ENCODE data around the gene C1orf74. TPM values are rescaled to one million over a fixed set of nuclear protein-coding genes. Genes with fewer than 3 reads are reported as not detected.

Gene C1orf74
- total RNA-seq, result 1.8 and 2.1 TPM in 2 replicates

- intact Hi-C loops (cut with micrococcal nuclease), result loop anchor here (1.0 kb wide), 7 partner anchors 8 to 1475 kb away; partner anchors contain the start of genes RCOR3, TRAF3IP3 and UTP25
These were observed at the start of gene C1orf74 for GRCh38 chr1:209784265-209785169. Gene C1orf74 (minus strand): TSS chr1:209784559. CDS start chr1:209783634, 925 bp downstream.

- intact Hi-C loops (cut with micrococcal nuclease), result no loop called here
These were observed 47.3 kb upstream of the C1orf74 start for GRCh38 chr1:209831615-209832014.

- intact Hi-C loops (cut with micrococcal nuclease), result no loop called here
These were observed 46.4 kb upstream of the C1orf74 start for GRCh38 chr1:209830722-209831121.

GRCh38 chr1:209829716-209830115 is 45.4 kb upstream of the C1orf74 start:
- intact Hi-C loops (cut with micrococcal nuclease), result loop anchor here (10.0 kb wide), 2 partner anchors 255 to 485 kb away; no protein-coding TSS in a partner anchor

- intact Hi-C loops (cut with micrococcal nuclease), result loop anchor here (1.0 to 10.0 kb wide), 7 partner anchors 43 to 1751 kb away; partner anchors contain the start of genes C1orf74, SLC30A1 and TRAF3IP3
These were observed 43.3 kb upstream of the C1orf74 start, which contains the start of gene UTP25 for GRCh38 chr1:209827384-209828262. Gene UTP25 (plus strand): TSS chr1:209827972. CDS start chr1:209828064, 92 bp downstream.

- intact Hi-C loops (cut with micrococcal nuclease), result loop anchor here (2.0 to 10.0 kb wide), 3 partner anchors 251 to 1753 kb away; partner anchors contain the start of gene SLC30A1
These were observed 41.5 kb upstream of the C1orf74 start for GRCh38 chr1:209825591-209826434.

GRCh38 chr1:209823143-209824041 is 39.0 kb upstream of the C1orf74 start:
- intact Hi-C loops (cut with micrococcal nuclease), result loop anchor here (1.0 to 10.0 kb wide), 3 partner anchors 39 to 491 kb away; partner anchors contain the start of gene C1orf74

DNA sequence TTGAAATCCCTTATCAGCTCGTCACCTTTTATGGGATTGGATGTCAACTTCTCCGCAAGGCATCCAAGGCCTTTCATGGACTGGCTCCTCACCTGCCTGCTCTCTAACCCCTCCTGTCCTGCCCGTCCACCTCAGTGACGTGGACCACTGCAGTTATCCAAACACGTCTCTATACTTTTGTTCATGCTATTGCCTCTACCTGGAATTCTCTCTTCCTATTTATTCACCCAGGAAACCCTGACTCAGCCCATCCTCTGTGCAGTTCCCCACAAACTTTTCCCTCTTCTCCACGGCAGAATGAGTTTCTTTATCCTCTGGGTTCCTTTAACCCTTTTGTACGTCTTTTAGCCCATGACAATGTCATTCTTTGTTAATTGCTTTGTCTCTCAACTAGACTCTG is 38.3 kb upstream of the C1orf74 start:
- intact Hi-C loops (cut with micrococcal nuclease), result loop anchor here (1.0 to 10.0 kb wide), 3 partner anchors 38 to 492 kb away; partner anchors contain the start of gene C1orf74

DNA sequence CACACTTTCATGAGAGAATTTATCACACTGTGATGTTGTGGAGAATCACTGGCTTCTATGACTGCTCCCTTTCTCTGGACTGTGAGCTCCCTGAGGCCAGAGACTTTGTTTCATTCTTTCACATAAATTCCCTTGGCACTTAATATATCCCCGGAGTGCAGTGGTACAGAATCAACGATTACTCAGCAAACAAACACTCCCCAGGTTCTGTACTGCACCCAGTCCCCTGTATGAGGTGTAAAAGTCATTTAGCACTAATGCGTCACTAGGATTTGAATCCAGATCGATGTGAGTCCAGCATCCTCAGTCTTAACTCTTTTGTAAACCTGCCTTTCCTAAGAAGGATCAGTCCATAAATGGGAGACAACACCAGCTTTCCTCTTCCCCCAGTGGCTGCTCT is 36.6 kb upstream of the C1orf74 start:
- intact Hi-C loops (cut with micrococcal nuclease), result loop anchor here (2.0 to 10.0 kb wide), 3 partner anchors 14 to 494 kb away; partner anchors contain the start of gene IRF6

GRCh38 chr1:209819058-209819457 is 34.7 kb upstream of the C1orf74 start:
- intact Hi-C loops (cut with micrococcal nuclease), result no loop called here

DNA sequence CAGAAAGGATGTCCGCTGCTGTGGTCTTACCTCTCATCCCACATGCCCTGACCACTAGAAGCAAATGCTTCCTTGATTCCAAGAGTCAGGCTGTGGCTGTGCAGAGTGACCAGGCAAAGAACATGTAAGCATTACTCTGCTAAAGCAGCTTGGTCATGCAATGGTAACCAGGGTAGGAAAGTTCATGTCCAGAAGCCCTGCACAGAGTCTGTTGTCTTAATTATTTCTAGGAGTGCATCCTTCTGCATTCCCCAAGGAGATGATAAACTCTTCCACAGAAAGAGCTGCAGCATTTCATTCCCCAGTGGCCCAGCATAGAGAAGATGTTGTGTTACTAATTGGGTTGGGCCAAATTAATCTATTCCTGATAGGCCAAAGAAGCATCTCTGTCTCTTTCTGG is 33.3 kb upstream of the C1orf74 start:
- intact Hi-C loops (cut with micrococcal nuclease), result no loop called here

GRCh38 chr1:209816923-209817322 is 32.6 kb upstream of the C1orf74 start:
- intact Hi-C loops (cut with micrococcal nuclease), result no loop called here

DNA sequence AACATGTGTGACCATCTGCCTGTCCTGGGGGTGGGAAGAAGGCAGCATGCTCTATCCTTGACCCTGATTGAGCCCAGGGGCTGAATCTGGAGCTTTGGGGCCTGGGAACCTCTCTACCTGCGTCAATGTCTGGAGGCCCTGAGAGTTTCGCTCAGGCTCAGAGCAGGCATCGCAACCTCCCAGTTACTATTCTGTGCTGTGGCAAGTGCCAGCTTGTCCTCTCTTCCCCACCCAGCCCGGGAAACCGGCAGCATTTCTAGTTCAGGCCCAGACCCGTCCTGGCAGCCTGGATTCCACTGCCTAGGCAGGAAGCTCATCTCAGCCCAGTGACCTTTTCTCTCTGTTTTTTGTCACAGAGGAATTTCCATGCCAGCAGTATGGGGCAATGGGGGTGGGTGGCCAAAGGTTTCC is 31.6 kb upstream of the C1orf74 start:
- intact Hi-C loops (cut with micrococcal nuclease), result no loop called here

DNA sequence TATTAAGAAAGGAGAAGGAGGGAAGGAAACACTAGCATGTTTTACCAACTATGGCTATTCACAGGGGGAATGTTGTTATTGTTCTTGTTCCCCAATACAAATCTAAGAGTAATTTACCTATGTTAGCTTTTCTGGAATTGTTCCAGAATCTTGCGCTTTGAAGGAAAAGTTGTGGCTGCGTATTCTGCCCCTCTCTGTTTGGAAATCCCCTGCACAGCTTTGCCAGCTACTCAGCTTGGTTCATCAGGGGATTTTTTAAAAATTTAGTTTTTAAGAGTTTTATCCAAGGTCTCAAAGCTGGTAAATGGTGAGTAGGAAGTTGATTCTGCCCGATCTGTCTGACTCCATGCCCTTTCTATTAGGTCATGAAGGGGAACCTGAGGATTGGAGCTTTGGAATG is 31.1 kb upstream of the C1orf74 start:
- intact Hi-C loops (cut with micrococcal nuclease), result no loop called here

GRCh38 chr1:209813902-209814301 is 29.5 kb upstream of the C1orf74 start:
- intact Hi-C loops (cut with micrococcal nuclease), result no loop called here

DNA sequence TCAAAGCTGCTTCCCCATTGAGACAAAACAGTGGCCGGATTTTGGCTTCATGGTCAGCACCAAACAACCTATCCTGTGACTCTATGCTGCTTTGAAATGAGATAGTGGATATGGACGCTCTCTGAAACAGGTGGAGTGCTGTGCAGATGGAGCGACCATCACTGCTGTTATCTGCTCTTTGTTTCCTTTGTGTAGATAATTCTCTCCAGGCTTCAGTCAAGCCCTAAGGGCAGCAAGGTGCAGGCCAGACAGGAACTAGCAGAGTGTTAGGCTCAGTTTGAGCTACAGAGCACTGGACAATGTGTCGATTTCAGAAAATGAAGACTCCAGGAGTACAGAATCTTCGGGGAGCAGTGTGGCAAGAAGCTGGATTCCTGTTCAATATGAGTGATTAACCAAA is 26.4 kb upstream of the C1orf74 start:
- intact Hi-C loops (cut with micrococcal nuclease), result no loop called here

GRCh38 chr1:209809611-209810010 is 25.3 kb upstream of the C1orf74 start:
- intact Hi-C loops (cut with micrococcal nuclease), result no loop called here

DNA sequence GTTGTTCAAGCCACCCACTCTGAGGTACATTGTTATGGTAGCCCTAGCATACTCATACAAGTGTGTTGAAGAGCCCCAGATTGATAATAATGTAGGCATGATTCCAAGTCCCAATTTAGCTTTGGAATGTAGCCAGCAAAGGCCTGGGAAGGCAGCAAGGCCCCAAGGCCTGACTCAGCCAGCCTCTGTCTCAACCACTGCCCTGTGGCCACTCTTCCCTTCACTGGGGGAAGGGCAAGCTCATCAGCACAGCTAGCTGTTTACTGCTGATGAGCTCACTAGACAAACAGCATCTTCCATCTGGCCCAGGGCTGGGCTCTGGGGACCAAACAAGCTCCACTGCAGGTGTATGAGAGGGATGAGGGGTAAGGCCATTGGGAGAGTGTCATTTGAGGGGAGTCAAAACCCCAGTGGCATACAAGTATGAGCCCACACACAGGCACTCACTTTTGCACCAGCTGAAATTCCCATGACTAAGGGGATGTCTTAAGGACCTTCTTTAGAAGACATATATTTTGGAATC is 23.8 kb upstream of the C1orf74 start:
- intact Hi-C loops (cut with micrococcal nuclease), result no loop called here

- intact Hi-C loops (cut with micrococcal nuclease), result loop anchor here (2.0 kb wide), 1 partner anchor 13 kb away; no protein-coding TSS in a partner anchor
These were observed 23.1 kb upstream of the C1orf74 start for GRCh38 chr1:209807509-209807908.

Data from T-helper 2 cell treated with Interferon-gamma antibody and Interleukin-4, amounts not matched to agents 100 ng/mL and 5 ng/mL, for 36 hours (primary cell).